ENCODE measurements around the gene IFT88. TPM values are rescaled to one million over a fixed set of nuclear protein-coding genes. Genes with fewer than 3 reads are reported as not detected.

IFT88 gene
- total and polyA plus RNA-seq, 2 of the 8 experiments (the other 6 are each of a cell fraction or from before 2014, with no cell fraction given) = 1.7 to 5.8 TPM

GRCh38 chr13:20609145-20609544 lies 42.2 kb downstream of the IFT88 start:
- 80% methylated on average over 6 of the region's 6 CpGs; no CpG with 5 or more reads in 1 of the 2 experiments for WGBS, 2 experiments (ENCODE audit: extremely low coverage in 1 of 2, insufficient coverage in 1 of 2, insufficient read length in 1 of 2, insufficient replicate concordance in 2 of 2, low coverage in 1 of 2, low lambda C conversion rate in 2 of 2, missing lambda C conversion rate in 1 of 2)

More at GRCh38 chr13:20609145-20609544, 42.2 kb downstream of the IFT88 start:
- H4K8ac ChIP-seq (ENCODE audit: extremely low read depth, insufficient read depth, low read length) = no peak overlapping the region
- H3K36me3 ChIP-seq (ENCODE audit: control insufficient read depth in 2 of 4, insufficient read depth in 4 of 4, low read length in 3 of 4) = no peaks in the 10 kb centered on the region; a peak in 1 of 8 replicates
- H4K5ac ChIP-seq (ENCODE audit: insufficient read length, low read depth, low read length) = no peak overlapping the region
- H2AK5ac ChIP-seq (ENCODE audit: low read depth, low read length) = no peak overlapping the region
- no peak overlapping the region for H3K4me3 ChIP-seq (ENCODE audit: extremely low read depth in 1 of 4, insufficient read depth in 2 of 4, low read depth in 3 of 4, low read length in 4 of 4)
- H3K79me1 ChIP-seq (ENCODE audit: low read depth, low read length) = no peaks in the 10 kb centered on the region
- no peak overlapping the region for H2BK12ac ChIP-seq (ENCODE audit: low read depth, low read length)
- H3K79me2 ChIP-seq (ENCODE audit: control insufficient read depth in 1 of 2, insufficient read depth in 2 of 2, low read length in 2 of 2) = no peaks in the 10 kb centered on the region
- no peak for TF ChIP-seq SAP30 (IDR thresholded peaks at IDR 0.05; ENCODE audit: insufficient read depth, insufficient replicate concordance, low read length)
- no peak for TF ChIP-seq SP4 (IDR thresholded peaks at IDR 0.05; ENCODE audit: low read length)
- no peak for TF ChIP-seq ASH2L (IDR thresholded peaks at IDR 0.05; ENCODE audit: low read length)
- TF ChIP-seq KDM4A (IDR thresholded peaks at IDR 0.05; ENCODE audit: low read depth, low read length, severe bottlenecking) = no peak
- no peak for TF ChIP-seq YY1 (IDR thresholded peaks at IDR 0.05; ENCODE audit: low read depth, low read length)
- TF ChIP-seq, protein P1, sequence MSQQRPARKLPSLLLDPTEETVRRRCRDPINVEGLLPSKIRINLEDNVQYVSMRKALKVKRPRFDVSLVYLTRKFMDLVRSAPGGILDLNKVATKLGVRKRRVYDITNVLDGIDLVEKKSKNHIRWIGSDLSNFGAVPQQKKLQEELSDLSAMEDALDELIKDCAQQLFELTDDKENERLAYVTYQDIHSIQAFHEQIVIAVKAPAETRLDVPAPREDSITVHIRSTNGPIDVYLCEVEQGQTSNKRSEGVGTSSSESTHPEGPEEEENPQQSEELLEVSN (IDR thresholded peaks at IDR 0.05) = no peak
- H2BK5ac ChIP-seq (ENCODE audit: low read depth, low read length) = no peak overlapping the region
- no peak overlapping the region for H3K23ac ChIP-seq (ENCODE audit: insufficient read length)
- H4K20me1 ChIP-seq (replicated peaks in 1 of 2; ENCODE audit: control insufficient read depth in 1 of 2, insufficient read depth in 2 of 2, low read length in 2 of 2) = no peaks in the 10 kb centered on the region
- no peak overlapping the region for H2BK15ac ChIP-seq (ENCODE audit: low read length)
- no peak overlapping the region for H3K4ac ChIP-seq (replicated peaks; ENCODE audit: insufficient read length, low read depth, low read length)
- H2AFZ ChIP-seq (ENCODE audit: low read length) = no peak overlapping the region
- H3K56ac ChIP-seq (replicated peaks; ENCODE audit: insufficient read length, low read depth, low read length) = no peak overlapping the region
- H3K4me1 ChIP-seq (replicated peaks in 1 of 4; ENCODE audit: control insufficient read depth in 3 of 4, insufficient read depth in 4 of 4, low read length in 3 of 4) = peaks cover 0 to 5% (median 0%) of the 10 kb centered on the region in 4 experiments; a peak in 1 of 7 replicates
- H3K27me3 ChIP-seq (replicated peaks in 1 of 4; ENCODE audit: control insufficient read depth in 3 of 4, extremely low read depth in 1 of 4, insufficient read depth in 3 of 4, low read length in 3 of 4) = no peaks in the 10 kb centered on the region
- H3K14ac ChIP-seq (ENCODE audit: insufficient read length) = no peak overlapping the region
- no peaks in the 10 kb centered on the region for H3K23me2 ChIP-seq (ENCODE audit: low read depth, low read length)
- H3K9ac ChIP-seq (replicated peaks in 1 of 4; ENCODE audit: extremely low read depth in 1 of 4, low read depth in 3 of 4, low read length in 3 of 4) = no peak overlapping the region
- no peak overlapping the region for H2BK120ac ChIP-seq (replicated peaks; ENCODE audit: low read depth, low read length)
- no peak overlapping the region for H3K27ac ChIP-seq (ENCODE audit: low read depth, low read length)
- no peak overlapping the region for H3K18ac ChIP-seq (ENCODE audit: extremely low read depth, low read length)
- no peak overlapping the region for H4K91ac ChIP-seq (replicated peaks; ENCODE audit: insufficient read length, low read length)
- POLR2A ChIA-PET (ENCODE audit: partially characterized antibody) = no interaction called here
- FAIRE-seq (no peak), DNase-seq (ENCODE audit: low read depth in 1 of 2, low spot score in 2 of 2) (no peak)
- no peak overlapping the region for H3K4me2 ChIP-seq (ENCODE audit: insufficient read depth in 1 of 2, low read depth in 2 of 2, low read length in 2 of 2)
- CTCF ChIA-PET (ENCODE audit: partially characterized antibody) = interaction anchor here (0.9 to 1.5 kb wide), 2 partner anchors 63 to 218 kb away, joined by 3 read pairs; no protein-coding TSS in a partner anchor
- no peak overlapping the region for H2BK20ac ChIP-seq (ENCODE audit: low read length)
- no peaks in the 10 kb centered on the region for H3K9me3 ChIP-seq (ENCODE audit: insufficient read depth in 2 of 2, low read depth in 1 of 2, low read length in 1 of 2)

Data from H1 (cell line).